Adrenal gland (tissue), 5 donors: ENCODE data around the gene TMEM132A.

ENCODE experiments used
- POLR2A ChIP-seq, 2 donors: fragments of 450-650 bp; IDR thresholded peaks; one replicate each; pipeline ENCODE4 v1.6.1; 2017; ENCODE audit warnings: antibody characterized with exemption in 2 of 2, mild to moderate bottlenecking in 2 of 2, moderate library complexity in 1 of 2
- TF ChIP-seq, protein P1 (sequence below), 6 experiments: fragments of 450-650 bp in 4 of 6; fragments of 200-600 bp in 2 of 6; sonication (generic) in 1 of 6; IDR thresholded peaks; 1 replicate in 5 of 6; 2 replicates in 1 of 6; pipeline versions ENCODE4 v1.5.1 to v1.8.0; 2016 to 2021; ENCODE audit warnings: antibody characterized with exemption in 6 of 6, mild to moderate bottlenecking in 2 of 6, moderate library complexity in 1 of 6
- donor health status: DM: no; HTN: no; CAD: no.

DNA sequence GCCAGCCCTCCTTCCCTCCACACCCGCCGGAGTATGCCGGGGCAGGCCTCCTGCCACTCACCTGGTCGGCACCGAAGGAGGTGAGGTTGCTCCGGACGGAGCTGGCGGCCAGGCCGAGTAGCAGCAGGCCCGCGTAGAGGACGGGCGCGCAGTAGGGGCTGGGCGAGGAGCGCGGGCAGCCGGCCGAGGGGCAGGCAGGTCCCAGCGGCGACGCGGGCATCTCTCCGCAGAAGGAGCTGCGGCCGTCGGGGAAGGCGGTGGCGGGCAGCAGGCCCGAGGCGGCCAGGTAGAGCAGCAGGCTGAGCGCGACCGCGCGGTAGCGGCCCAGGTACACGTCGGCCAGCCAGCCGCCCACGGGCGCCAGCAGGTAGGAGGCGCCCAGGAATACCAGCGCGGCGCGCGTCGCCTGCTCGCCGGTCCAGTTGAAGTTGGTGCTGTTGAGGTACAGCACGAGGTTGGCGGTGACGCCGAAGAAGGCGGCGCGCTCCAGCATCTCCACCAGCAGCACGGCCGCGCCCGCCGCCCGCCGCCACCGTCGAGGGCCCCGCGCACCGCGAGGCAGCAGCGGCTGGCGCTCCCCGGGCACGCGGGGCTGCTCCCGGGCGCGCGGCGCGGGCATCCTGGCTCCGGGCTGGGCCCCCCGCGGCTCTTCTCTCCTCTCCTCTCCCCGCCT, 26.8 kb downstream of the TMEM132A start:
- TF ChIP-seq, protein P1, sequence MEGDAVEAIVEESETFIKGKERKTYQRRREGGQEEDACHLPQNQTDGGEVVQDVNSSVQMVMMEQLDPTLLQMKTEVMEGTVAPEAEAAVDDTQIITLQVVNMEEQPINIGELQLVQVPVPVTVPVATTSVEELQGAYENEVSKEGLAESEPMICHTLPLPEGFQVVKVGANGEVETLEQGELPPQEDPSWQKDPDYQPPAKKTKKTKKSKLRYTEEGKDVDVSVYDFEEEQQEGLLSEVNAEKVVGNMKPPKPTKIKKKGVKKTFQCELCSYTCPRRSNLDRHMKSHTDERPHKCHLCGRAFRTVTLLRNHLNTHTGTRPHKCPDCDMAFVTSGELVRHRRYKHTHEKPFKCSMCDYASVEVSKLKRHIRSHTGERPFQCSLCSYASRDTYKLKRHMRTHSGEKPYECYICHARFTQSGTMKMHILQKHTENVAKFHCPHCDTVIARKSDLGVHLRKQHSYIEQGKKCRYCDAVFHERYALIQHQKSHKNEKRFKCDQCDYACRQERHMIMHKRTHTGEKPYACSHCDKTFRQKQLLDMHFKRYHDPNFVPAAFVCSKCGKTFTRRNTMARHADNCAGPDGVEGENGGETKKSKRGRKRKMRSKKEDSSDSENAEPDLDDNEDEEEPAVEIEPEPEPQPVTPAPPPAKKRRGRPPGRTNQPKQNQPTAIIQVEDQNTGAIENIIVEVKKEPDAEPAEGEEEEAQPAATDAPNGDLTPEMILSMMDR (IDR thresholded peaks at IDR 0.05) = no peak
- no peak for TF ChIP-seq POLR2A (IDR thresholded peaks at IDR 0.05)
